ENCODE data around the gene PIK3AP1.

PIK3AP1 gene

DNA sequence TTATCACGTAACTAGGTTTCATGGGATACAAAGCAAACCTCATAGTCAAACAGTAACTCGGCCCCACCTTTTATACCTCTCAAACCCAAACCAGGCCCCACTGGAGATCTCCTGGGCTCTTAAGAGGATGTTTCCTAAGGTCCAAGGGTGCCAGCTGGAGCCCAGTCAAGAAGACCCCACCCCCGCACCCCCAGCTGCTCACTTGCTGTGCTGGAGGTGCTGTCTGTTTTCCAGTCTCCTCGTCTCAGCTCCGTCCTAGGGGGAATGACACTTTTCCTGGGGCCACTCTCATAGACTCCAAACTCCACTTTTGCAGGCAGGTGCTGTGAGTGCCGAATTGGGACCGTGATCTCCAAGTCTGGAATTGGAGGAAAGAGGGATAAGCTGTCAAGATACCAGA is 110.8 kb downstream of the PIK3AP1 start:
- DNase-seq, result no peak

DNA sequence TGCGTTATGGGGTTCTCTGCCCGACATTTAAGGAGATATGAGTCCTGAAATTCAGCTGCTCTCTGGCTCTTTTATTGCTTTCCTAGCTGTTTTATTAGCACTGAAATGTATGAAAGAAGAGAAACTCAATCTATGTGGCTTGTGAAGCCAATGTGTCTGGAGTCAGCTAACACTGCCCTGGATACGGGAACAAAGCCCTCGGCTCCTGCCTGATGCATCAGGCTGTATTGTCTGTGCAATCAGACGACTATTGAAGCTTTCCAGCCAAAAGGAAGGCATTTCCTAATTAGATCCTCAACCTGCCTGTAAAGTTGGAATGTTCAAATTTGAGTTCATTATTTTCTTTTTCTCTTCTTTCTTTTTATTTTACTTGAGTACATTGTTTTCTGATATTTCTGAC is 111.5 kb downstream of the PIK3AP1 start:
- no peak for DNase-seq

GRCh38 chr10:96608262-96608661 is 112.1 kb downstream of the PIK3AP1 start:
- no peak for DNase-seq

DNA sequence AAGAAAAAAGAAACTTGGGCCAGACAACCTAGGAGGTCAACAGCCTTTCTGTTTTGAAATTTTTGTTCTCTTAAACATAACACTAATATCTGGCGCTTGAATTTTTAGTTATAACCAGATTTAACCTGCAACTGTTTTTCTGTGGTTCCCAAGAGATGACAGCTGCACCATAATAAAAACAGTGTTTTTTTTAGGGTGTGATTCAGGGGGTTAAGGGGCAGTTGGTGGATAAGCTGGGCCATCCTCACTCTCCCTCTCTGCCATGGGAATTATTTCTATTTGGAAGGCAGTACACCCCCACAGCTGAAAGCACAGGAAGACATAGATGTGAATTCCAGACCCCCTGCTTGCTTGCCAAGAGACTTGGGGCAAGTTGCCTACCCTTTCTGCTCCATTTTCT is 113.4 kb downstream of the PIK3AP1 start:
- DNase-seq, result no peak

DNA sequence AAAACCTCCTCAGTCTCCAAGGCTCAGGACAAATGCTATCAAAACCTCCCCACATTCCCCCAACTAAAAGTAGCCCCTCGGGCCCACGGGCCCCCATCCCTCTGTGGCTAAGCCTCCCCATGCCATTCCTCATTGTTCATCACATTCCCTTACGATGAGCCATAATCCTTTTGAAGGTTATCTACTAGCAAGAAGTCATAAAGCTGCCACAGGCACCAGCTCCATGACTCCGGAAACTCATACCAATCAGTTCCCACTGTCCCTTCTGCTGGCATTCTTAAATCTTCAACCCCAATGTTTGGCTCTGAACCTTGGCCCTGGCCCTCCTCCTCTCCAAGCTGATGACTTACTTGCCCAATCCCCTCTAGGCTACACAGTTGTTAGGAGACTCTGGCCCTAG is 114.1 kb downstream of the PIK3AP1 start:
- DNase-seq, result no peak

GRCh38 chr10:96600337-96600736 is 120.0 kb downstream of the PIK3AP1 start:
- no peak for DNase-seq

- DNase-seq, result no peak
These were observed 121.5 kb downstream of the PIK3AP1 start for GRCh38 chr10:96598846-96599245.

DNA sequence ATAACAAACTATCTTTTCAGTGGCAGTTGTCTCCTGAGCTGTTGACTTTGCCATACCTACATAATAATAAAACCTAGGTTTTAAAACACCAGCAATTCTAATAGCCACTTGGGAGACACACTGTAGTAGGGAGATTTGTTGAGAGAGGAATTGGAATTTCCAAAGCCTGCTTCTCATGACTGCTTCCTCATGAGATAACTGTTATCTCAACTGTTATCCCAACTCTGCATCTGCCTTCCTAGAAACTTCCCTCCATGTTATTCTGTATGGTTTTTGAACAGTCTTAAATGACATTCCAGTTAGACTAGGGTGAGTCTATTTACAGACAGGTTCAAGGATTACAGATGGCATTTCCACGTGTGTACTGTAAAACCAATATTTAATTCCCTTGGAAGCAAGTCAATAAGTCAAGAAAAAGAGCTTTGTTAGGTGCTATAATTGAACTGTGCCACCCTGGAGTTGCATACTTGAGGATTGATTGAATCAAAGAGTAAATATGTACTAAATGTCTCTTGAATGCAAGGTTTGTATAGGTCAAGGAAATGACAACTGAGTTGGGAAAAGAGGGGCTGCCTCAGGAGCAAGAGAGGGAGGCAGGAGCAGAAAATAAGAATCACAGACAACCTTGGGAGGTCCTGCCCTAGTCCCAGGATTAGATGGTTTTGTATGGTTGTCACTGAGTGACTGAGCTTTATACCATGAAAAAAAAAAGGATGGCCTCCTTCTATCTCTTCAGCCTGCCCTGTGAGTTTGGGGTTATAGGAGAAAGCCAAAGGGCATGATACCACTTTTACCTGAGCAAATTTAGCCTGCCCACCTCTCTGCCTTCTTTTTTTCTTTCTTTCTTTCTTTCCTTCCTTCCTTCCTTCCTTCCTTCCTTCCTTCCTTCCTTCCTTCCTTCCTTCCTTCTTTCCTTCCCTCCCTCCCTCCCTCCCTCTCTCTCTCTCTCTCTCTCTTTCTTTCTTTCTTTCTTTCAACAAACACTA is 123.6 kb downstream of the PIK3AP1 start:
- DNase-seq, result no peak

DNA sequence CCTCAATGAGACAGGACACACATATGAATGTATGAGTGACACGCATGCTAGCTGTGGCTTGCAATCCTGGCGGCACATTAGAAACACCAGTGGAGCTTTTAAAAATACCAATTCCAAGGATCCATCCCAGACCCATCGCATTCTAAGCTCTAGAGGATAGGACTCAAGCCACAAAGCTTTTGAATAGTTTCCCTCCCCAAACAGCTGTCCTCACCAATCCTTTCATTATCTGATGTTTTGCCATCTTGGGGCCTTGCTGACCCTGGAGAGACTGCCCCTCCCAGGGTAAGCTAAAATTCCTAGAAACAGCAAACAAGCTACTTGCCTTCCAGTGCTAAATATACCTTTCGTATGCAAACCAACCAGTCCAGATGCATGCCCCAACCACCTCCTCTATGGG is 124.6 kb downstream of the PIK3AP1 start:
- DNase-seq, result no peak

DNA sequence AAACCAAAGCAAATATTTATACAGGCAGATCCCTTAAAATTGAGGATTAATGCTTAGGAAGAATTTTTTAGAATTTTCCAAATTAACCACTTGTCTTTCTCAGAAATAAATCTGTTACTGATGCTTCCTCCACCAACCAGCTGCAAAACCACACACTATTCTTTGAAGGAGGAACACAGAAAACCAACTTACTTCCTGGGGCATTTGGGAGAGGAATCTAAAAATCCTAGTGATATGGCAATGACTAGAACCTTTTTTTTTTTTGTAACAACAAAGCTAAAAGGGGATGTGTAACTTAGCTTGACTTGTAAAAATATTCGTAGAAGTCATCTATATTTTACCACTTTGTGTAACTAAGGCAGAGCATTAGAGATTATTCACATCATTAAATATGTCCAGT is 128.4 kb downstream of the PIK3AP1 start:
- no peak for DNase-seq

DNA sequence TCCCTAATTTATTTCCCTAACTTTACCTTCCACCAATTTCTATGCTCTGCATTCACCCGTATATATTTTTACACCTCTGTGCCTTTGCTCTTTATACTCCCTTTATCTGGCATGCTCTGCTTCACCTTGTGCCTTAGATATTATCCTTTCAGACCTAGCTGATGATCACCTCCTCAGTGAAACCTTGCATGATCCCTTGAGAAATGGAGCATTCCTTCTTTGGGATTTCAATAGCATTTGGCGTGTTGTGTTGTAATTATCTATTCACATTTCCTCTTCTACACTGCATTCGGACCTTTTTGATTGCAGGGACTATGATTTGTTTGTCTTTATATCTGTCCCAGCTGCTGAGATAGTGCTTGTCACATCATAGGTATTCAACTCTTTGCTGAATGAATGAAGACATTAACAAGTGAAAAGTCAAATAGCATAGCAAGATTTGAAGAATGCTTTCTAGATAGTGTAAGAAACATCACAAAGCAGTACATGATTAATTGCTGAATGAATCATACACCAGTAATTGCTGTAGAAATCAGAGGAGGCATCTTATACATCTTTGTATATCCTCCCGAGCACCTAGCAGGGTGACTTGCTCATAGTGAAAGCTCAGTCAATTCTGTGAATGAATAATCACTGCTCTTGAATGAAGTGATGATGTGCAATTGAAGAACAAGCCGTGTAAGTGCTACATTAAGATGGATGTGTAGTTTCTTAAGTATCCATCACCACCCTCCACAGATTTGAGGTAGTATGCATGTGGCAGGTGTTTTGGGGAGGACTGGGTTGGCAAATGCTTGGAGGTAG is 131.5 kb downstream of the PIK3AP1 start:
- DNase-seq, result no peak

DNA sequence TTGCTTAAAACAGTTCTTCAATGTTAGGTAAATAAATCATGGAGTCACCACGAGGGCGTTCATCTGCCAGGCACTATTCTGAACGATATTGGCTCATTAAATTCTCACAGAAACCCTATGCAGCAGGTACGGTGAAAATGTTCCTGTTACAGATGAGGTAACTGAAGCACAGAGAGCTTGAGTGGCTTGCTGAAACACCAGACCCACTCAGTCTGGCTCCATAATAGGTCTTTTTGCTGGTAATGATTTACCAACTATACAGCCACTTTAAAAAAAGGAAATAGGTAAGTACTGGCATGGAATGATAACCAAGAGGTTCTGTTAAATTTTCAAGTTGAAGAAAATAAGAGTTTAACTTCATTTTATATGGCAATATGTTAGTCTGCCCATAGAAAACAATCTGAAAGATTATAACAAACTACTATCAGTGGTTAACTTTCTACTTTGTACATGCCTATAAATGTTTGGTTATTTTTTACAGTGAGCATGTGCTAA is 132.2 kb downstream of the PIK3AP1 start:
- no peak for DNase-seq

- peak; percentile 86 for DNase-seq
These were observed 132.9 kb downstream of the PIK3AP1 start for GRCh38 chr10:96587264-96588059.

GRCh38 chr10:96586419-96587263 is 133.7 kb downstream of the PIK3AP1 start, which contains the start of gene TM9SF3:
Gene TM9SF3 (minus strand): TSS chr10:96587012. CDS start chr10:96586835, 177 bp downstream.
- DNase-seq, result peak; percentile 91

DNA sequence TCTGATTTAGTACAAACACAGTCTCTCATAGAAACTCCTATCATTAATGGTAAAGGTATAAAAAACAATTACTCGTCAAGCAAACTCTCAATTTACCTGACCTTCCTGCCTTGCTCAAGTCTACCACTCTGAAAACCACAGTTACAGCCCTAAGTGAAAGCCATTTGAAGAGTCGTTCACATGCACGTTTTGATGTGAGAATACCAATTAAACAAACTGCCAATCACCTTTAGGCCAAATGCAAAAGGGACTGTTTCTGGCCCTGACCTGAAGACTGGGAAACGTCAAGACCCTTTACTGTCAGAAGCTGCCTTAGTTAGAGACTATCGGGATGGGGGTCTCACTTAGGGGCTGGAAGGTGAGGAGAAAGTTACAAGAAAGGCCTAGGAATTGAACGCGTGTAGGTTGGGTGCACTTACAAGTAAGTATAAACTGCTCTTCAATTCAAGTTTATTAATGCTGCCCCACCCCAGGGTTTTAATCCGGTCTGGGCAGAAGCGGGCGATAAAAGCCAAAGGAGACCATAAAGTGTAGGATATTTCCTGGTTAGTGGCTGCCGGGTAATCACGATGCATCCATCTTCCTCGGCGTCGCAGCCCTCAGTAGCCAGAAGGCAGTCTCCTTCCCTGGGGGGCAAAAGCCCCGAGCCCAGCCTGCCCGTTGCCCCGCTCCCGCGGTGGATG is 134.4 kb downstream of the PIK3AP1 start:
- DNase-seq, result no peak

GRCh38 chr10:96584474-96584873 is 135.8 kb downstream of the PIK3AP1 start:
- no peak for DNase-seq

DNA sequence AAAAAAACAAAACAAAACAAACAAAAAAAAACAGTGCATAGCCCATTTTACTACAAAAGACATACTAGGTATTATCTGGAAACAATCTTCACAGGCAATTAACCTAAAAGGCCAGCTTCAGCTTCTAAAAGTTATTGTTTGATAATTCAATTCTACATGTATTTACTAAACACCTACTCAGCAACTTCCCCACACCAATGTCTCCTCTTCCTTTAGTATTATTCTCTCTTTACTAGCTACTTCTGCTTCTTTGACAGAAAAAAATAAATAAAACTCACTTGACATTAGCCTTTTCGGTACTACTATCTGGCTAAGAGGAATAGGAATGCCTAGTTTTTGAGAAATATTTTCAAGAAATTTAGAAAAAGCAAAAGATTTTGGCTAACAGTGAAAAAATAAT is 136.3 kb downstream of the PIK3AP1 start:
- DNase-seq, result no peak

- no peak for DNase-seq
These were observed 141.2 kb downstream of the PIK3AP1 start for GRCh38 chr10:96579133-96579532.

DNA sequence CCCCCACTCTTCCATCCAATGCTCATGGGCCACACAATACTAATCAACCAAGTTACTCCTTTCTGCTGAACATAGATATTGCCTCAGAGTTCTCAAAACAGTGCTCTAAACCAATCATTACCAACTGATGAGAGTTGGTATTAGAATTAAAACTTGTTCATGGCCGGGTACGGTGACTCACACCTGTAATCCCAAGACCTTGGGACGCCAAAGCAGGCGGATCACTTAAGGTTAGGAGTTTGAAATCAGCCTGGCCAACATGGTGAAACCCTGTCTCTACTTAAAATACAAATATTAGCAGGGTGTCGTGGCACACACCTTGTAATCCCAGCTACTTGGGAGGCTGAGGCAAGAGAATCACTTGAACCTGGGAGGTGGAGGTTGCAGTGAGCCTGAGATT is 141.7 kb downstream of the PIK3AP1 start:
- DNase-seq, result no peak

DNA sequence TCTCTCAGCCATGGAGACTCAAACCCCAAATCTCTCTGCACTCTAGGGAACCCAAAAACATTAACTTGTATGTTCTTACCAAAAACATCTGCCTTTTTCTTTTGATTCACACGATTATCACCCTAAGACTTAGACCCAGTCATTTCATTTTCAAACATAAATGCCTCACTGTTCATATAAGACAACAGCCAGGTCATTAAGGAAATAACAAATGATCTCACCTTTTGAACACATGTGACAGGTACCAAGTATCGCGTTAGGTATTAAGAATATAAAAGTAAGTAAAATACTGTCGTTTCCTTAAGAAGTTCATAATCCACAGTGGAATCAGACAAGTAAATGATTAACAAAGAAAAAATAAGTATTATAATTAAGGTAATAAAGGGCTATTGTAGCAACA is 142.3 kb downstream of the PIK3AP1 start:
- no peak for DNase-seq

DNA sequence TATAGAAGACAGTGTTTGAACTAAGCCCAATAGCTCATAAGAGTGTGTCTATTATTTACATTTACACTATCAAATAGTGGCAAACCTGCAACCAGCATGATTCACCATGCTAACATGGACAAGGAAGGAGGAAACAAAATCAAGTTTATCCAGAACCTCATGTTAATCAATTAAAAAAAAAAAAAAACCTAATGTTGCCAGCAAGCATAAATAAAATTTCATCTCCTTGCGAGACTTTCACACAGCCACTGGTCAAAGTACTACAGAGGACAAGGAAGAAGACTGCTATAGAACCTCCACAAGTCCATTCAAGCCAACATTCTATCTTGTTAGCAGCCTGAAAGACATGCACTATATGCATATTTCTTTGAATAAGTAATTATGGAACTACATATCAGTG is 143.2 kb downstream of the PIK3AP1 start:
- DNase-seq, result no peak
